Stimulated activated CD4-positive, alpha-beta T cell treated with anti-CD3 and anti-CD28 coated beads, Interleukin-1b, Interleukin-23, amount 100 ng/mL, for 4 hours (primary cell): ENCODE results near the gene BNC2.

Source experiments
- DNase-seq, 2 donors: peaks; one replicate each; pipeline ENCODE4 v3.0.0-alpha.2; 2020; ENCODE audit warnings: low read depth in 2 of 2

The BNC2 gene

DNA sequence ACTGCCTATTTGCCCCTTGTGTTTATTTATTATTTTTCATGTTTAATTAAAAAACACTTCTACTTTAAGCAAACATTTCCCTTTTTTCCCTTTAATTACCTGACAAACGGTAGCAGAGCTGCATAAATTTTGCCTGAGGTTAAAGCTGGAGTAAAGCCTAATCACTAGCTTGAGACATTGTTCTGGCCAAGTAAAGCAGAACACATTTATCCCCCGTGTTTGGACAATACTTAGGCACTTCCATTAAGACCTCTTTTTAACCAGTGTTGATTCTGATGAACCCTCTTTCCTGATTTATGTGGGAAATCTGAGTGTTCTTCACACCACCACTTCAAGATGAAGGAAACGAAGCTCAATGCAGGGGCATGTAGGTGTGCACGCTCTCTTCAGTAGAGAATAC, 54.5 kb downstream of the BNC2 start:
- DNase-seq = no peak

DNA sequence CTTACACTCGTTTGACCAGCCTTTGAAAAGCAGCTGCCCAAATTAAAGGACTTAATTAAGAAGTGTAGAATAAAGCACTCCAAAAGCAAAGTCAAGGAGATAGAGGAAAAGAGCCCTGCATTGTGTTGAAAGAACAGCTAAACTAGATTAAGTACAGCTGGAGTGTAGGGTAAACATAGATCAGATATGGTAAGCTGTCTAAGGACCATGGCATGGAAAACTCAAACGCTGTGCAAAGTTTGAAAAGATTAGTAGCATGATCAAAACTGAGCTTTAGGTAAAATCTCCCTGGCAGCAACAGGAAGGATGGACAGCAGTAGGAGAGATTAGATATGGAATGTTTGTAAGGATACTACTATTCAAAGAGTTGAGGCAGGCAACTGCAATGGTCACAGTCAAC, 55.4 kb downstream of the BNC2 start:
- no peak for DNase-seq

DNA sequence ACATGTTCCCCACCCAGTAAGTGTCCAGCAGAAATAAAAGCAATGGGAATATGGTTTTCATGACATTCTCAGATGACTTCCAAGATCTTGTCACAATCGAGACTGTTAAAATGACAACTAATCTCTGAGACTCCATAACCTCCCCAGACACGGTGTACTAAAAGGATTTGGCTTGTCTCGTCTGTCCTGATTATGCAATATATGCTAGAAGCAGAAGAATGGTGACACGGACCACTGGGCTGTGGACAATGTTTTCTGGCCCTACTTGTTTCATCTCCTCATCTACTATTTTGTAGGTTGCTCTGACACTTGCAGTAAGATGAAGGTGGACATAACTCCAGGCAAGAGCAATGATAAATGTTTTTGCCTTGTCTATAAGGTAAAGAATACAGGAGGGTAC, 56.6 kb downstream of the BNC2 start:
- DNase-seq = no peak

DNA sequence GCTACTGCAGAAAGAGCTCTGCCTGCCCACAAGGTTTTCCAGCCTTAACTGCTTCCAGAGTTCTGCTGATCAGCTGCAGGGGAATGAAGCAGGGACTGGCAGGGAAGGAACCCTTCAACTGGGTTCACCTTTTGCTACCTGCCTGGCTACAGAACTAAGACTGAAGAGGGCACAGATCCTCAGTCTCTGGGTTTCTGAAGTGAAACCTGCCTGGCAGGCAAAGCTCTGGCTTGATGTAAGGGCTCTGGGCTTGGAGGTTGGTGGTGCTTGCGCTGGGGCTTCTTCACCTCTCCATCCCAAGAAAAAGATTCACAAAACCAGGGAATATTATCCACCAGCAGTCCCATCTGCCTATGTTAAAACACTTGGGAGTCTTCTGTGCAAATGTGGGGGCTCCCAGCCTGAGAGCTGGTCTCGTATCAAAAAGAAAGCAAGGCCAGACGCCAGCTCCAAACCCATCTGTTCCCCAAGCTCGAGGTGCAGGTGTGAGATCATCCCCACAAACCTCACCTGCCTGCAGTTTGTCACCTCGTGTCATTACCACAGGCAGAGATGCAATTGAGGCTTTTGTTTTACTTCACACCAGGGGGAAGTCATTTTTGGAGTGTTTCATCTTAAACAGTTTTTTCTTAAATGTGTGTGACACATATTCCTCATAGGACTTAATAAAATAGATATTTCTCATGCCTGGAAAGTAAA, 58.3 kb downstream of the BNC2 start:
- no peak for DNase-seq

DNA sequence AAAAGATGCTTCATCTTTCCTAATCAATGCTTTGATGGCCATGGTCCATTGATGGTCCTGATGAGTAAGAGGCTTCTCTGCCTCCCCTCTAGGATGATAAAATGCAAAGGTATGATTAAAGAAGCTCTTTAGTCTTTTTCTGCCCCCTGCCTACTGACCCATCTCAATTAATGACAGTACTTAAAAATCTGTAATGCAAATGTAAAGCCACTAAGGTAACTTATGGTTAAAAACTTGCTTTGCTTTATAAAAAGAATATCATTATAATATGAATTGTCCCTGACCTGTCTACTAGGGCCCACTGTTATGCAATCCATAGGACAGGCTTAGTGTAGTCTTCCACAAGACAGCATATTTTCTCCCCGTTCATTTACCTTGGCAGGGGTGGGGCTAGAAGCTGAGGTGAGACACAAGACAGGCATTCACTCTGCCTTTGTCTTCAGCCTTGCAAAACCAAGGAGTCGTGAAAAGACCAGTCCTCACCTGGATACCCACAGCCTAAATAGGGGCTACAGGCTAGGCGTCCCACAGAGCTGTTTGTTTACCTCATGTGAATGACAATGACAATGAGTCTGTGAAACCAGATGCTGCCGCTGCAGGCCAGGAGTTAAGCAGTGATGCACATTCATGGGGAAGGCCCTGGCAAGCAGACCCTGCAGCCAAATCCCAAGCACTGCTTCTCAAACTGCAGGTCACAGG, 60.4 kb downstream of the BNC2 start:
- DNase-seq = no peak

DNA sequence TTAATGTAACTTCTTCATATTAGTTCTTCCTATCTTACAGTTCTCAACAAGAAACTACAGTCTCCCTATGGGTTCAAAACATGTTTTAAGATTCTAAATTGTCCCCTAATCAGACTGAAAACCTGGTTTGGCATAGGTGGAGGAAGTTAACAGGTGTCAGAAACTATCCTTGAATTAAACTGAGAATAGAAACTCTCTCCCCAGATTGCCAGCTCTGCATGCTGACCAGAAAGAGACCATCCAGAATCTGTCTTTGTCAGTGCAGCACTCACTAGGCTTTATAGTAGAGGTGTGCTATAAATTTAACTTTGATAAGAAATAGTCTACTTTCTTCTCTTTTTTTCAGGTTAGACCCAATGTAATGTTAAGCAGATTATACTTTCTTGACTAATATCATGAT, 63.8 kb downstream of the BNC2 start:
- DNase-seq = no peak

DNA sequence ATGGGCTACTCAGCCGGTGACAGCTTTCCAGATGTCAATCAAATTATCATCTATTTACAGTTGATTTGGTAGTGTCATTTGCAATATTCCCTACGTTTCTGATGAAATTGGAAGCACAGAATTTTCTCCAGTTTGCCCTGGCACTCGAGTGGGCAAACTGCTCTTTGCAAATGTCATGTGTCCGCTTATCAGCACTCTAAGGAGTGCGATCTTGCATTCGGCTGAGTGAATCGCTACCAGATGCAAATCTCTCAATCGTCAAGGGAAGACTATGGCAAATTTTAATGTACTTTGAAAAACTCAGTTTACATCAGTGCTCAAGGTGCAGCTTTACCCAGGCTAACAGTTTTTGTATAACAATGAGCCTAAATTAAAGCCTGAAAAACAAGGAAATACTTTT, 66.8 kb downstream of the BNC2 start:
- DNase-seq = no peak

DNA sequence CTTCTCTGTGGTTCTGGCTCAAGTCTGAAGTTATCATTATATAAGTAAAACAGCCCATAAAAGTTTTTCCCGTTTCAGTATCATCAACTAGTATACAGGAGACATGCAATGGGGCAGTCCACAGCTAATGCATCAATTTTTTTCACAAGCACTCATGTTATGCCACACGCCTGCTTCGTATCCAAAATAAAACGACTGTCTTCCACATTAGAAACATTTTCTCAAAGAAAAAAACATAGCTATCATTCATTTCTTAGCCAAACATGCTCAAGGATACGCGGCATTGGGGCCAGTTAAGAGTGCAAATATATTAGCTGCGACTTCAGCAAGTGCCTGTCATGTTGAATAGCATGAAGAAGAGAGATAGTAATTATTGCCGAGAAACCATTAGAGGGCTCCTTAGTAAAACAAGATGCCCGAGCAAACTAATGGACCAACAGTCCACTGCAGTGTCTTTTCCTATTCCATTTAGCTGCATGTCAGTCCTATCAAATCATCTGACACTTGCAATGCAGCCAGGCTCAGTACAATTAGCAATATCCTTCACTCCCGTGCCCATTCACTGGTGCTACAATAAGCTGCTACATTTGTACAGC, 68.5 kb downstream of the BNC2 start:
- no peak for DNase-seq

DNA sequence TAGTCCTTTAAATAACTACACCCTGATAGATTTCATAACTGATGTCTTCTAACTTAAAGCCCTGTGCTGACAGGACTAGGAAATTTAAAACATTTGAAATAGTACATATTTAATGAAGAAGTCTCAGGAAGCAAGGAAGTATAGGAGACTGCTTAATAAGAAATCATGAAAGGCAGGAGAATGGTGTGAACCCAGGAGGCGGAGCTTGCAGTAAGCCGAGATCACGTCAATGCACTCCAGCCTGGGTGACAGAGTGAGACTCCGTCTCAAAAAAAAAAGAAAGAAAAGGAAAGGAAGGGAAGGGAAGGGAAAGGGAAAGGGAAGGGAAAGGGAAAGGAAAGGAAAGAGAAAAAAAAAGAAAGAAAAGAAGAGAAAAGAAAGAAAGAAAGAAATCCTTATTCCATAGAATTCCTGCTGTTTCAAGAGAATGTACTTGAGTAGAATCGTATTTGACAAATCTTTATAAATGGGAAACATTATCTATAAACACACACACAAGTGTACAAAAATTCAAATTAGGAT, 74.1 kb downstream of the BNC2 start:
- no peak for DNase-seq

DNA sequence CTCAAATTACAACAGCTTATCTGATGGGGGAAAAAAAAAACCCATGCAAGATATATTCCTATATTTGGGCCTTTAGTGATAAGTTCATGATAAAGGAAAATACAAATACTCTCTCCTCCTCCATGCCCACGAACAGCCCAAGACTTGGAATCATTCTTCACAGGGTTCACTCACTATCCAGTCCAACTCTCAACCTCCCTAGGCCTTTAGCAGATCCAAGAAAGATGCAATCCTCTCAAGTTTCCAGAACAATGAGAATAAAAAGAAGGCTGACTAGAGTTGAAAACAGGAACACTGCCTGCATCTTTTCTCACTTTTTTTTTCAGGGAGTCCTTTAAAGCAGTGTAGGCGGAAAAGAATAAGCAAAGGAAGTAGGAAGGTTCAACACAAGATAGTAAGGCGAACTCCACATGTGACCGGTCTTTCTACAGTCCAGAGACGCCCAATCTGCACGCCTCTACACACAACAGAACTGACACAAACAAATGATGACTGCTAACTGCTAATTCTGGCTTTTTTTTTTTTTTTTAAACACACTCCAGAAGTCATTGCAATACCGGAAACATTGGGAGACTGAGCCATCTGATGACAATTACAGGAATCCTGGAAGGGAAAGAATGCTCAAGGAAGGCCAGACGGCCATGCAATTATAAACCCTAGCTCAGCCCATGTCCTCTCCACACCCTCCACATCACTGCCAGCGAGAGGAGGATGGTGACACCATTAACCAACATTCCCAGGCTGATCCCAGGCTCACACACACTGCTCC, 75.4 kb downstream of the BNC2 start:
- DNase-seq = no peak

DNA sequence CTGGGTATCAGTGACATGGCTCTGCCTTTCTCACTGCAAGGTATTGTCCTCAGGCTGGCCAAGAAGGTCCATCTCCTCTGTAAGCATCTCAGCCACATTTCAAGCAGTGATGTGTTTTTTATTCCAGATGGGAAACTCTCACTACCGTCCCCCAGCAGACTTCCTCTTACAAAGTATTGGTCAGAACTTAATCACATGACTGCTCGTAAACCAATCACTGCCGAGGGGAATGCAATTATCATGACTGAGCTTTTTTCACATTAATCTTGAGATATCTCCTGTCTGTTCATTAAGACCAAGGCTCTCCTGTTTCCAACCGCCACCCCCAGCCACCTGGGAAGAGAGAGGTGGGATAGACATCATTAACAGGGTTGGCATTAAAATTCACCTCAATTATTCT, 76.4 kb downstream of the BNC2 start:
- no peak for DNase-seq

DNA sequence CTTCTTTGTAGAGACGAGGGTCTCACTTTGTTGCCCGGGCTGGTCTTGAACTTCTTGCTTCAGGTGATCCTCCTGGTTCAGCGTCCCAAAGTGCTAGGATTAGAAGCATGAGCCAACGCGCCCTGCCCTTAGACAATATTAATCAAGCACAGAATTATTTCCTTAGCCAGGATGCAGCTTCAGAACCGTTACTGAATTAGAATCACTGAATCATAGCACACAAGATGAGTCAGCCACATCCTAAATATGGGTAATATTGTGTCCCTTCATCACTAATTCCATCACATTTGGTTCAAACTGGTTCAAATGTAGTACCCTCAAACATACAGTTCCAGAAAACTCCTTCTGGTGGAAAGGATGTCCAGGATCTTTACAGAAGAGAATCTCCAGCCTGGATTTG, 82.7 kb downstream of the BNC2 start:
- no peak for DNase-seq

DNA sequence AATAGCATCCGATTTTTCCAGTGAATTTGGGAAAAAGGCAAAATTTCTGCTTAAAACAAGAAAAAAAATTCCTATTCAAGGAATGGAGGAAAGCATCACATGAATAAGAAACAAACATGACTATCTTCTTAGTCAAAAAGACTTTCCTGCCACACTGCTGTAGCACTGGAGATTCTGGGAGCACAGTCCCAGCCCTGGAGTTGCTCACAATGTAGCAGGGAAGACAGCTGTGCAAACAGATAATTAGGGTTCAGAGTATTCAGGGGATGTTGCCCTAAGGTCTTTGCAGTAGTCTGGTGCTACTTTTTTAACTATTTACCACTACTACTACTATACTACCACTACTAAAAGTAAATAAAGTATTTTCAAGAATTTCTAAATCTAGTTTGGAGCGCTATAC, 86.5 kb downstream of the BNC2 start:
- no peak for DNase-seq

DNA sequence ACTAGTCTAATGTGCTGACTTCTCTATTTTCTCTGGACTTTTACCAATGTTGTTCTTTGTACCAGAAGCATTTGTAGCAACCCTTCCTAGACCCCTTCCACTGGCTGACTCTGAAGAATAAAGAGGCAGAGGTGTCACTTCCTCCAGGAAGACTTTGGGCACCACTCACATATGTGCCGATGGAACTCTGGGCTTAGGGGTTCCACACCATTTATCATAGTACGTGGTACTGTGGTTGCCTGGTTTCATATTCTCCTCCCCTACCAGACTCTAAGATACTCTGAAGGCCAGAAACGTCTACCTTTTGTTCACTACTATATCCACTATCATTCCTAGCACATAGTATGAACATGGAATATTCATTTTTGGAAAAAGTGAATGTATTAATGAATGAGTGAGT, 88.0 kb downstream of the BNC2 start:
- DNase-seq = no peak

DNA sequence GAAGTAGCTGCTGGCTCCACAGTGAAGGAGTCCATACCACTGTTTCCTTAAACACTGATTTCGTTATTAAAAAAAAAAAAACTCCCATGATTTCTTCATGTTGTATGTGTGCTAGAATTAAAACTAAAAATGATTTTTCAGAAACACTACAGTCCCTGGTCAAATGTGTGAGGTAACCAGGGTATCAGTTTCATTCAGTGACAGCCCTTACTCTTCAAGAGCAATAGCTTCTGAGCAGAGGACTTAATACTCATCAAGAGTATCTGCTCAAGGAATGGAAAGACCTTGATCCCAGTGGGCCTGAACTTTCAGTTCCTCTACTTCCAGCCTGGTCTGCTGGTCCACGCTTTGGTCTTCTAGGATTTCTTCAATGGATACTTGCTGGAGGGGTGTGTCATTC, 95.1 kb downstream of the BNC2 start:
- DNase-seq = no peak

DNA sequence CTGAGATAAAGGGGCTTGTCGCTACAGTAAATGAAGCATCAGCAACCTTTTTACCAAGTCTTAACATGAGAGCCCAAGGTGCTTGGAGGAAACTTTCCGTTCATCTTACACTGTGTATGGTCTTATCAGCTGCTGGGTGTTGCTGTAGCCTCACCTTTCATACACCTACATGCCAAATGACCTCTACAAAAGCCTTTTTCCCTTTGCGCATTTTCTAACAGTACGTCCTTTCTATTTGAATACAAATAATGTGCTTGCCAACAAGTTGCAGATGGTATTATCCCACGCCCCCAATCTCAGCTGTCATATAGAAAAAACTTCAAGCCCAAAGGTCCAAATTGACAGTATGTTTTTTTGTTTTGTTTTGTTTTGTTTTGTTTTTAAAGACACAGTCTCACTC, 96.9 kb downstream of the BNC2 start:
- DNase-seq = no peak

DNA sequence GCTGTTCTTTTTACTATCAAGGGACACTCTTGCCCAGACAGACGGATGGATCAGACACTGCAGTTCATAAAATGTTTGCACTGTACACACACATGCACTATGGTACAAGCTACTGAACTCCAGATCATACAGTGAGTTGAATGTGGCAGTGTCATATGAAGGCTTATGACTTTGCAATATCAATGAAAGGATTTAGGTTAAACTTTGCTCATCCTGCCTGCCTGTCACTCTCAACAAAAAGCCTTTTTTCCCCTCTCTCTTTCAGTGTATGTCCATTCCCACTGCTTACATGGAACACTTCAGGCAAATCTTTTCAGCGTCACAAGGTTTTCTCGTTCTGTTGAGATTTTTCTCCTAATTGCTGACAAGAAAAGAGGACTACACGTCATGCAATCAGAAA, 97.4 kb downstream of the BNC2 start:
- no peak for DNase-seq

DNA sequence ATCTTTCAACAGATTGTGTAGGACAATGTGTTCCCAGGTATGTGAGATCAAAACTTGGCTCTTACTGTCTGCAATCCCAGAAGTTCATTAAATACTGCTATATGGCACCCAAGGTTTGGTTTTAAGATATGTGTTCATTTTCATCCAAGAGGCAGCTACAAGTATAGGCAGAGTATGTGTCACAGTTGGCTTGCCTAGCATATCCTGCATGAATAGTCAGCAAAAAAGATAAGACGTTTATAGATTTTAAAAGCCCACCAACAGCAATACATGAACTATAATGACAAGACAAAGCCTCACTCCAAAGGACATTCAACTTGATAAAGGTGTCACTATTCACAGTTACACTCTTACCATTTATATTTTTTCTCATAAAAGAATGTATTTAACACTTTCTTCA, 99.1 kb downstream of the BNC2 start:
- DNase-seq = no peak

DNA sequence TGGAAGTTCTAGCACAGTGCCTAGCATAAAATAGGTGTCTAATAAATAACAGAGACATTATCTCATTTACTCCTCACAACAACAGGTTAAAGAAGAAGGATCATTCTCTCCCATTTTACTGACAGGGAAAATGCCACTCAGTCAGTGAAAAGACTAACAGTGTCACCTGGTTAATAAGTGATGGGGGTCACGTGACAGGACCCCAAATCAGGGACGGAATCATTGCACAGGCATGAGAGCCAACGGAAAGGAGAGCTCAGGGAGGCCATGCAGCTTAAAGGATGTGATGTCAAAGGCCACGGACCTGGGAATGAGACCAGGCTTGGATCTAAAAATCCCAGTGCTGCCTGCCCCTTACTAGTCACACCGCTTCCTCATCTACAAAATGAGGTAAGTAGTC, 101.2 kb downstream of the BNC2 start:
- DNase-seq = no peak

DNA sequence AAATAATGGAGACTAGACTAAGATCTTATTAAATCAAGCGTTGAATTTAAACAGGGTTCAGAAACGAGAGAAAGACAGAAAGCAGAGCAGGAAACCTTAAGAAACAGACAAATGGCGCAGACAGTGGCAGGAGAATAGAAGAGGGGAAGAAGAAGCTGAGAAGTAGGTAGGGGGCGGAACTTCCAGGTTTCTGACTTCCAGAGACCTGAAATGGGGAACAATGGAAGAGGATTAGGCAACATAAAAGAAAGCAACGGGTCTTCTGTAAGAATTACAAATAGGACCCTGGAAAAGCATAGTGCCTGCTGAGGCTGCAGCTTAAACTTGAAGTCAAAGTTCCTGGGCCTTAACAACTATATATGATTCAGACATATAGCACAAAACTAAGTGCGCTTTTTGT, 101.7 kb downstream of the BNC2 start:
- DNase-seq = no peak

DNA sequence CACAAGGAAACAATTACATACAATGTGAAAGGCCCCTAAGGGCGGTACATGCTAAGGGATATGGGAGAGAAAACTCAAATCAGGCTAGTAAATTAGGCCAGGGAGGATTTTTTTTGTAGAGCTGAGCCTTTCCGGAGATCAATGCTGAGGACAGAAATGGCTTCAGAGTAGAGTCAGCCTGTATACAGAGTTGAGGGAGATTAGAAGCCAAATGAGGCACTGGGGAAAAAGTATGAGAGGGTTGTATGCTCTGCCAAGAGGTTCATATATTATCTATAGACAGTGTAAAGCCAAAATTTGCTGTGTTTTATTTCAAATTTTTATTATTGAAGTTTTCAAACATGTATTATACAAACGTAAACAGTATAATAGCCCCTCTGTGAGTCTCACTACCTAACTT, 103.1 kb downstream of the BNC2 start:
- no peak for DNase-seq

DNA sequence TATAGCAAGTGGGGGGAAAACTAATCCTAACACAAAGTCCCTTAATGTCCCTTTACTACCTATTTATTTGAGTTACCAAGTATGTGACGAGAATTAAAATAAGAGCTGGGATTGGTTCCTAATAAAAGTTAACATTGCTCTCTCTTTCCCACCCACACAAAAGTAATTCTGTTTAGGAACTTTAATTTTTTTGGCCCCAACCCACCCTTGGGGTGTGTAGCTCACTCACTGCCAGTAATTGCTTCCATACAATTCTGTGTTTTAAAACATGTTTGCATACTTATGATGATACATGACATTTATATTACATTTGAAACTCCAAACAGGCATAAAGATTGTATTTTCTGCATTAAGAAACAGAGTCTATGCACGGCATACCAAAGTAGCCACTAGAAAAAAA, 106.5 kb downstream of the BNC2 start:
- no peak for DNase-seq
